GM12891 (cell line): ENCODE measurements around the gene RNU1-4.
"Not testable (repeated sequence)": the region's sequence is repeated elsewhere in the genome, so short reads cannot be mapped to it uniquely, and the experiment has no call there.

Experiments used
- POLR2A ChIP-seq: IDR thresholded peaks from 2 replicates; pipeline ENCODE4 v1.6.1; 2011; ENCODE audit warnings: low read depth, low read length, control low read depth
- SPI1 ChIP-seq: IDR thresholded peaks from 2 replicates; pipeline ENCODE4 v1.6.1; 2011; ENCODE audit warnings: low read depth, low read length, control low read depth
- TAF1 ChIP-seq: IDR thresholded peaks from 2 replicates; pipeline ENCODE4 v1.6.1; 2011; ENCODE audit warnings: low read depth, low read length, control low read depth

GRCh38 chr1:16700138-16700895, 40.0 kb upstream of the RNU1-4 start:
- not testable (repeated sequence) for TF ChIP-seq POLR2A, TAF1, SPI1
